MCF 10A (cell line): ENCODE results near the gene TOM1L1. TPM values are rescaled to one million over a fixed set of nuclear protein-coding genes. Genes with fewer than 3 reads are reported as not detected.

ENCODE experiments used
- BruUV-seq: library from RNA; stranded (reverse); fragments of 400-500 nt; replicated peaks from 2 replicates; lab custom pipeline; 2021; lab: Mats Ljungman, UMichigan
- CTCF ChIA-PET: fragments of 300-600 bp; sonication (Branson Sonifier 250); formaldehyde crosslinking; extraction: SDS; loops from one replicate; lab custom pipeline; 2021; ENCODE audit warnings: antibody characterized with exemption, inconsistent platforms; lab: Yijun Ruan, JAX
- POLR2A ChIA-PET: fragments of 300-600, 350-650 bp; sonication (Branson Sonifier 250); formaldehyde crosslinking; extraction: SDS; loops from one replicate; lab custom pipeline; 2020; ENCODE audit warnings: antibody characterized with exemption, inconsistent platforms; lab: Yijun Ruan, JAX
- DNase-seq: peaks from one replicate; pipeline ENCODE4 v3.0.0-alpha.2; 2018; ENCODE audit not compliant: unreplicated experiment
- H3K27ac Mint-ChIP-seq: one replicate; pipeline ENCODE4 v1.8.0; 2022; ENCODE audit warnings: mild to moderate bottlenecking, low read depth, mixed read lengths; ENCODE audit not compliant: unreplicated experiment
- H3K27me3 Mint-ChIP-seq: one replicate; pipeline ENCODE4 v1.8.0; 2022; ENCODE audit warnings: mixed read lengths; ENCODE audit not compliant: insufficient read depth, unreplicated experiment
- H3K36me3 Mint-ChIP-seq: one replicate; pipeline ENCODE4 v1.8.0; 2022; ENCODE audit warnings: mild to moderate bottlenecking, moderate library complexity, mixed read lengths; ENCODE audit not compliant: insufficient read depth, unreplicated experiment
- H3K4me1 Mint-ChIP-seq: one replicate; pipeline ENCODE4 v1.8.0; 2022; ENCODE audit warnings: mixed read lengths; ENCODE audit not compliant: insufficient read depth, unreplicated experiment
- H3K4me3 Mint-ChIP-seq: one replicate; pipeline ENCODE4 v1.8.0; 2022; ENCODE audit warnings: mild to moderate bottlenecking, moderate library complexity, mixed read lengths; ENCODE audit not compliant: unreplicated experiment
- H3K9me3 Mint-ChIP-seq: one replicate; pipeline ENCODE4 v1.8.0; 2022; ENCODE audit warnings: mixed read lengths; ENCODE audit not compliant: unreplicated experiment
- intact Hi-C: fragments of 100-400 bp; cut with micrococcal nuclease; formaldehyde crosslinking; loops from 2 replicates; pipeline ENCODE4 v1.14.1; 2022
- total RNA-seq: library from RNA; stranded (reverse); gene quantifications from 2 replicates; pipeline ENCODE4 v1.2.3, GENCODE V29; 2022
- TF ChIP-seq, protein P1 (sequence below): fragments of 200-600 bp; IDR thresholded peaks from one replicate; pipeline ENCODE4 v1.8.0; 2022; ENCODE audit warnings: antibody characterized with exemption, mild to moderate bottlenecking; ENCODE audit not compliant: unreplicated experiment

TOM1L1 gene
- total RNA-seq, 1 experiment from 2014 or later, result 157 TPM

DNA sequence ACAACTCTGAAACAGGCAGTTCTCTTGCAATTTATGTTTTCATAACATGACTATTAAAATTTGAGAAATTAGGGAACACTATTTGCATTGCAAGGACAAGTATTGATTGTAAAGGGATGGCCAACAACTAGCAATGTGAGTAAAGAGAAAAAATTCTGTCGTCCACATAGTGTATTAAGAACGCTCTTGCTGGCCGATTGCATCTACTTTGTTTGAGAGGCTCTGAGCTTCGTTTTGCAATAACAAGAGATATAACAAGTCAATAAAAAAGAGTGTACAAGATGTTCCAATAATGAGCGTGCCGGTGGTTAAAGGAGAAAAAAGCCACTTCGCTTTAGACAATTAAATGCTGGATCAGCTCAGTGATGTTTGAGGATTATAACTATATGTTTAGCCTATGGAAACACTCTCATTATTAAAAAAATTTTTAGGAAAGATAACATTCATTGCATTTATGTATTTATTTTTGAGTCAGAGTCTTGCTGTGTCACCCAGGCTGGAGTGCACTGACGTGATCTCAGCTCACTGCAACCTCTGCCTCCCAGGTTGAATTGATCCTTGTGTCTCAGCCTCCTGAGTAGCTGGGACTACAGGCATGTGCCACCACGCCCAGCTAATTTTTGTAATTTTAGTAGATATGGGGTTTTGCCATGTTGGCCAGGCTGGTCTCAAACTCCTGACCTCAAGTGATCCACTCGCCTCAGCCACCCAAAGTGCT, 19.2 kb upstream of the TOM1L1 start:
- CTCF ChIA-PET, result interaction anchor here (0.7 to 2.0 kb wide), 4 partner anchors 9 to 15 kb away, joined by 3 to 8 read pairs (median 5); no protein-coding TSS in a partner anchor
- peaks cover 5% of the 10 kb centered on the region for H3K9me3 Mint-ChIP-seq
- no TSS peak for BruUV-seq
- POLR2A ChIA-PET, result interaction anchor here (0.7 kb wide), 2 partner anchors 52 to 73 kb away, joined by 3 read pairs; no protein-coding TSS in a partner anchor
- peaks cover 6% of the 10 kb centered on the region for H3K36me3 Mint-ChIP-seq
- DNase-seq, result no peak
- H3K27ac Mint-ChIP-seq, result no peak overlapping the region
- peaks cover 6% of the 10 kb centered on the region for H3K4me1 Mint-ChIP-seq
- no peak overlapping the region for H3K4me3 Mint-ChIP-seq
- intact Hi-C loops, result no loop called here
- TF ChIP-seq, protein P1, sequence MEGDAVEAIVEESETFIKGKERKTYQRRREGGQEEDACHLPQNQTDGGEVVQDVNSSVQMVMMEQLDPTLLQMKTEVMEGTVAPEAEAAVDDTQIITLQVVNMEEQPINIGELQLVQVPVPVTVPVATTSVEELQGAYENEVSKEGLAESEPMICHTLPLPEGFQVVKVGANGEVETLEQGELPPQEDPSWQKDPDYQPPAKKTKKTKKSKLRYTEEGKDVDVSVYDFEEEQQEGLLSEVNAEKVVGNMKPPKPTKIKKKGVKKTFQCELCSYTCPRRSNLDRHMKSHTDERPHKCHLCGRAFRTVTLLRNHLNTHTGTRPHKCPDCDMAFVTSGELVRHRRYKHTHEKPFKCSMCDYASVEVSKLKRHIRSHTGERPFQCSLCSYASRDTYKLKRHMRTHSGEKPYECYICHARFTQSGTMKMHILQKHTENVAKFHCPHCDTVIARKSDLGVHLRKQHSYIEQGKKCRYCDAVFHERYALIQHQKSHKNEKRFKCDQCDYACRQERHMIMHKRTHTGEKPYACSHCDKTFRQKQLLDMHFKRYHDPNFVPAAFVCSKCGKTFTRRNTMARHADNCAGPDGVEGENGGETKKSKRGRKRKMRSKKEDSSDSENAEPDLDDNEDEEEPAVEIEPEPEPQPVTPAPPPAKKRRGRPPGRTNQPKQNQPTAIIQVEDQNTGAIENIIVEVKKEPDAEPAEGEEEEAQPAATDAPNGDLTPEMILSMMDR, result no peak
- no peaks in the 10 kb centered on the region for H3K27me3 Mint-ChIP-seq

DNA sequence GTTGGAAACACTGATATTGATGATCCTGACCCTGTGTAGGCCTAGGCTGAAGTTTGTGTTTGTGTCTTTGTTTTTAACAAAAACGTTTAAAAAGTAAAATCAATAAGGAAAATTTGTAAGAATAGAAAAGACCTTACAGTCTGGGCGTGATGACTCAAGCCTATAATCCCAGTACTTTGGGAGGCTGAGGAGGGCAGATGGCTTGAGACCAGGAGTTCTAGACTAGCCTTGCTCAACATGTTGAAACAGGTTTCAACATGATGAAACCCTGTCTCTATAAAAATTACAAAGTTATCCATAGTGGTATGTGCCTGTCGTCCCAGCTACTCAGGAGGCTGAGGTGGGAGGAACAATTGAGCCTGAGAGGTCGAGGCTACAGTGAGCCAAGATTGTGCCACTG, 18.3 kb upstream of the TOM1L1 start:
- BruUV-seq, result no TSS peak
- Mint-ChIP-seq H3K27ac (peak overlapping the region; percentile 88), H3K4me1 (peaks cover 6% of the 10 kb centered on the region), H3K4me3 (no peak overlapping the region), H3K9me3 (peaks cover 5% of the 10 kb centered on the region), H3K36me3 (peaks cover 6% of the 10 kb centered on the region), H3K27me3 (no peaks in the 10 kb centered on the region)
- POLR2A ChIA-PET, result no interaction called here
- CTCF ChIA-PET, result interaction anchor here (0.7 to 2.0 kb wide), 3 partner anchors 8 to 507 kb away, joined by 3 to 8 read pairs (median 4); no protein-coding TSS in a partner anchor
- TF ChIP-seq, protein P1, result no peak
- intact Hi-C loops, result no loop called here
- DNase-seq, result peak; percentile 67

DNA sequence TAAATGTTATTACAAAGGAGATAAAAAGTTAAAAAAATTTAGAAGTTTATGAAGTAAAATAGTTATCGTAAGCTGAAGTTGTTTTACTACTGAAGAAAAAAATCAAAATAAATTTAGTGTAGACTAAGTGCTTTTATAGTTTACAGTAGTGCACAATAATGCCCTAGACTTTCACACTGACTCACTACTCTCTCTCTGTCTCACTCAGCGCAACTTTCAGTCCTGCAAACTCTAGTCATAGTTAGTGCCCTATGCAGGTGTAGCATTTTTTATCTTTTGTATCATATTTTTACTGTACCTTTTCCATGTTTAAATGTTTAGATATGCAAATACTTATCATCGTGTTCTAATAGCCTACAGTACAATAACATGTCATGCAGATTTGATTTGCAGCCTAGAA, 17.7 kb upstream of the TOM1L1 start:
- ChIA-PET CTCF (no interaction called here), POLR2A (no interaction called here)
- no peak for DNase-seq
- no peaks in the 10 kb centered on the region for H3K27me3 Mint-ChIP-seq
- H3K27ac Mint-ChIP-seq, result peak overlapping the region; percentile 88
- intact Hi-C loops, result no loop called here
- H3K9me3 Mint-ChIP-seq, result peaks cover 5% of the 10 kb centered on the region
- no peak overlapping the region for H3K4me3 Mint-ChIP-seq
- H3K36me3 Mint-ChIP-seq, result peaks cover 6% of the 10 kb centered on the region
- peaks cover 6% of the 10 kb centered on the region for H3K4me1 Mint-ChIP-seq
- no TSS peak for BruUV-seq
- TF ChIP-seq, protein P1, result no peak

DNA sequence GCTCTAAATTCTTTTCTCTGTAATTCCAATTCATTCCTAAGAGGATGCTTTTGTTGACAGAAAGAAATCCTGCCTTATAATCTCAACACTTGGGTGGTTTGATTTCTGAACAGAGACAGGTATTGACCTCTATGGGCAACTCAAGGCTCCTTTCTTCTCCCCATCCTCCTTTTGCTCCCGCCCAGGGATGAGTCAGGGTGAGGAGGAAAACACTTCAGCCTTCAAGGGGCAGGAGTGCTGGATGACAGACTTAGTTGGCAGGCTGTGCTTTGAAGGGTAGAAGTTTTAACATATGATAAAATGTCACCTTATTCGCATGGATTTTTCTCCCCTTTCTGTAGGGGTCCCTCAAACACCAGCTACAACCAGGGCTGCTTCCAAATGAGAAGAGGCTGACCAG, 16.7 kb upstream of the TOM1L1 start:
- Mint-ChIP-seq H3K36me3 (peaks cover 6% of the 10 kb centered on the region), H3K4me1 (peaks cover 6% of the 10 kb centered on the region), H3K27me3 (no peaks in the 10 kb centered on the region), H3K4me3 (no peak overlapping the region), H3K9me3 (peaks cover under 1% of the 10 kb centered on the region), H3K27ac (no peak overlapping the region)
- CTCF ChIA-PET, result no interaction called here
- POLR2A ChIA-PET, result no interaction called here
- no TSS peak for BruUV-seq
- no peak for DNase-seq
- TF ChIP-seq, protein P1, result no peak
- intact Hi-C loops, result no loop called here
